H1 (cell line): ENCODE data around the gene NELL1. TPM values are rescaled to one million over a fixed set of nuclear protein-coding genes. Genes with fewer than 3 reads are reported as not detected.
A peak's percentile ranks its signal among the peaks of the same experiment; 100 is the strongest.

Experiments used
- CTCF ChIA-PET: fragments of 300-600 bp; sonication (Branson Sonifier 250); formaldehyde crosslinking; loops from one replicate; lab custom pipeline; 2021; ENCODE audit not compliant: partially characterized antibody; lab: Charles Lee
- POLR2A ChIA-PET: fragments of 300-600 bp; sonication (Branson Sonifier 250); formaldehyde crosslinking; loops from one replicate; lab custom pipeline; 2021; ENCODE audit warnings: inconsistent platforms; ENCODE audit not compliant: partially characterized antibody; lab: Charles Lee
- DNase-seq, 2 experiments: peaks; one replicate each; pipeline versions ENCODE4 v3.0.0 to v3.0.0-alpha.2; 2010 to 2022; ENCODE audit warnings: low spot score in 2 of 2, low read depth in 1 of 2, mixed read lengths in 1 of 2
- FAIRE-seq: peaks from 2 replicates; lab custom pipeline; 2011; peaks lifted over from hg19 to GRCh38; lab: Jason Lieb, UNC
- H2AFZ ChIP-seq: 2 replicates; pipeline ENCODE4 v1.8.1; 2012; ENCODE audit warnings: low read length, inconsistent platforms
- H2AK5ac ChIP-seq: 2 replicates; pipeline ENCODE4 v1.6.1; 2013; ENCODE audit warnings: low read depth, low read length
- H2BK120ac ChIP-seq: replicated peaks from 2 replicates; pipeline ENCODE3; 2013; ENCODE audit warnings: low read depth, low read length, inconsistent platforms
- H2BK12ac ChIP-seq: 2 replicates; pipeline ENCODE4 v1.6.1; 2013; ENCODE audit warnings: low read depth, low read length
- H2BK15ac ChIP-seq: 2 replicates; pipeline ENCODE4 v1.6.1; 2013; ENCODE audit warnings: low read length
- H2BK20ac ChIP-seq: 2 replicates; pipeline ENCODE4 v1.6.1; 2013; ENCODE audit warnings: low read length
- H2BK5ac ChIP-seq: 2 replicates; pipeline ENCODE4 v1.6.1; 2013; ENCODE audit warnings: low read depth, low read length
- H3K14ac ChIP-seq: 2 replicates; pipeline ENCODE4 v1.6.1; 2013; ENCODE audit warnings: inconsistent platforms; ENCODE audit not compliant: insufficient read length
- H3K18ac ChIP-seq: 2 replicates; pipeline ENCODE4 v1.6.1; 2013; ENCODE audit warnings: low read length; ENCODE audit errors: extremely low read depth
- H3K23ac ChIP-seq: 2 replicates; pipeline ENCODE4 v1.6.1; 2013; ENCODE audit warnings: inconsistent platforms; ENCODE audit not compliant: insufficient read length
- H3K23me2 ChIP-seq: 2 replicates; pipeline ENCODE4 v1.6.1; 2013; ENCODE audit warnings: low read depth, low read length
- H3K27ac ChIP-seq: 2 replicates; pipeline ENCODE4 v1.6.1; 2011; ENCODE audit warnings: low read depth, low read length, inconsistent platforms
- H3K27me3 ChIP-seq, 4 experiments: replicated peaks in 1 of 4; 1 replicate in 1 of 4; 2 replicates in 3 of 4; pipeline versions ENCODE4 v1.6.1 to v1.8.1; 2011 to 2013; ENCODE audit warnings: low read length in 3 of 4, mild to moderate bottlenecking in 3 of 4, inconsistent platforms in 2 of 4, mixed read lengths in 2 of 4, moderate library complexity in 1 of 4; ENCODE audit not compliant: control insufficient read depth in 3 of 4, insufficient read depth in 3 of 4; ENCODE audit errors: extremely low read depth in 1 of 4
- H3K36me3 ChIP-seq, 4 experiments: 2 replicates each; pipeline versions ENCODE4 v1.6.1 to v1.8.1; 2011 to 2013; ENCODE audit warnings: mild to moderate bottlenecking in 4 of 4, low read length in 3 of 4, moderate library complexity in 2 of 4, control low read depth in 1 of 4, inconsistent platforms in 1 of 4; ENCODE audit not compliant: insufficient read depth in 4 of 4, control insufficient read depth in 2 of 4
- H3K4ac ChIP-seq: replicated peaks from 2 replicates; pipeline ENCODE3; 2013; ENCODE audit warnings: low read length, low read depth, mixed read lengths, inconsistent platforms; ENCODE audit not compliant: insufficient read length
- H3K4me1 ChIP-seq, 4 experiments: replicated peaks in 1 of 4; 1 replicate in 1 of 4; 2 replicates in 3 of 4; pipeline versions ENCODE4 v1.6.1 to v1.8.1; 2011 to 2013; ENCODE audit warnings: low read length in 3 of 4, inconsistent platforms in 2 of 4, mixed read lengths in 1 of 4; ENCODE audit not compliant: insufficient read depth in 4 of 4, control insufficient read depth in 3 of 4
- H3K4me2 ChIP-seq, 2 experiments: 2 replicates each; pipeline versions ENCODE4 v1.6.1 to v1.8.1; 2011 to 2013; ENCODE audit warnings: low read depth in 2 of 2, low read length in 2 of 2, control low read depth in 1 of 2, inconsistent platforms in 1 of 2, mild to moderate bottlenecking in 1 of 2; ENCODE audit not compliant: insufficient read depth in 1 of 2
- H3K4me3 ChIP-seq, 4 experiments: fragments of 200-600, 300-600 bp in 1 of 4; sonication (generic), shearing (Covaris generic), sonication (Bioruptor Twin) in 1 of 4; 2 replicates each; pipeline versions ENCODE4 v1.5.1 to v1.8.1; 2011 to 2016; ENCODE audit warnings: low read length in 4 of 4, low read depth in 3 of 4, control low read depth in 2 of 4, inconsistent platforms in 2 of 4, mild to moderate bottlenecking in 2 of 4, mixed read lengths in 1 of 4, moderate library complexity in 1 of 4; ENCODE audit not compliant: insufficient read depth in 2 of 4; ENCODE audit errors: extremely low read depth in 1 of 4
- H3K56ac ChIP-seq: replicated peaks from 2 replicates; pipeline ENCODE3; 2013; ENCODE audit warnings: low read depth, mild to moderate bottlenecking, mixed read lengths, low read length, inconsistent platforms; ENCODE audit not compliant: insufficient read length
- H3K79me1 ChIP-seq: 2 replicates; pipeline ENCODE4 v1.6.1; 2013; ENCODE audit warnings: low read depth, low read length, control low read depth
- H3K79me2 ChIP-seq, 2 experiments: 2 replicates each; pipeline versions ENCODE4 v1.6.1 to v1.8.1; 2012 to 2013; ENCODE audit warnings: low read length in 2 of 2, mild to moderate bottlenecking in 2 of 2, inconsistent platforms in 1 of 2; ENCODE audit not compliant: insufficient read depth in 2 of 2, control insufficient read depth in 1 of 2
- H3K9ac ChIP-seq, 4 experiments: replicated peaks in 1 of 4; 1 replicate in 1 of 4; 2 replicates in 3 of 4; pipeline versions ENCODE4 v1.6.1 to v1.8.1; 2011 to 2013; ENCODE audit warnings: low read depth in 3 of 4, low read length in 3 of 4, control low read depth in 2 of 4, mild to moderate bottlenecking in 2 of 4, moderate library complexity in 2 of 4, inconsistent platforms in 1 of 4; ENCODE audit errors: extremely low read depth in 1 of 4
- H3K9me3 ChIP-seq, 2 experiments: 2 replicates each; pipeline versions ENCODE4 v1.6.1 to v1.8.1; 2012 to 2013; ENCODE audit warnings: mild to moderate bottlenecking in 2 of 2, moderate library complexity in 2 of 2, control low read depth in 1 of 2, inconsistent platforms in 1 of 2, low read depth in 1 of 2, low read length in 1 of 2, mixed read lengths in 1 of 2; ENCODE audit not compliant: insufficient read depth in 2 of 2
- H4K20me1 ChIP-seq, 2 experiments: replicated peaks in 1 of 2; 2 replicates each; pipeline versions ENCODE3 to v1.8.1; 2011 to 2013; ENCODE audit warnings: inconsistent platforms in 2 of 2, low read length in 2 of 2, mild to moderate bottlenecking in 1 of 2; ENCODE audit not compliant: insufficient read depth in 2 of 2, control insufficient read depth in 1 of 2
- H4K5ac ChIP-seq: 2 replicates; pipeline ENCODE4 v1.6.1; 2013; ENCODE audit warnings: low read length, low read depth, mixed read lengths, inconsistent platforms; ENCODE audit not compliant: insufficient read length
- H4K8ac ChIP-seq: 2 replicates; pipeline ENCODE4 v1.8.0; 2013; ENCODE audit warnings: mild to moderate bottlenecking, moderate library complexity, low read length, inconsistent platforms; ENCODE audit not compliant: insufficient read depth; ENCODE audit errors: extremely low read depth
- H4K91ac ChIP-seq: replicated peaks from 2 replicates; pipeline ENCODE3; 2013; ENCODE audit warnings: low read length, mixed read lengths, inconsistent platforms; ENCODE audit not compliant: insufficient read length
- CEBPB ChIP-seq: IDR thresholded peaks from 2 replicates; pipeline ENCODE4 v1.6.1; 2012; ENCODE audit warnings: low read depth, low read length
- CHD2 ChIP-seq: IDR thresholded peaks from 2 replicates; pipeline ENCODE4 v1.6.1; 2012; ENCODE audit warnings: low read length, improper control_type of control experiment
- FOSL1 ChIP-seq: IDR thresholded peaks from 2 replicates; pipeline ENCODE4 v1.6.1; 2011; ENCODE audit warnings: mild to moderate bottlenecking, low read depth, low read length, moderate library complexity; ENCODE audit not compliant: insufficient read depth
- HDAC6 ChIP-seq: IDR thresholded peaks from one replicate; pipeline ENCODE4 v1.7.1; 2012; ENCODE audit warnings: low read depth, mild to moderate bottlenecking, inconsistent platforms, low read length, moderate library complexity
- POLR2A ChIP-seq, 2 experiments: IDR thresholded peaks; 1 replicate in 1 of 2; 2 replicates in 1 of 2; pipeline ENCODE4 v1.6.1; 2011; ENCODE audit warnings: low read depth in 2 of 2, low read length in 2 of 2, mild to moderate bottlenecking in 2 of 2; ENCODE audit errors: control extremely low read depth in 1 of 2
- RBBP5 ChIP-seq: IDR thresholded peaks from 2 replicates; pipeline ENCODE4 v1.7.1; 2012; ENCODE audit warnings: low read depth, mild to moderate bottlenecking, inconsistent platforms, low read length, moderate library complexity, borderline replicate concordance
- SIN3A ChIP-seq, 2 experiments: IDR thresholded peaks in 1 of 2; conservative IDR thresholded peaks in 1 of 2; 2 replicates each; pipeline ENCODE4 v1.6.1; 2011 to 2012; ENCODE audit warnings: low read length in 2 of 2, improper control_type of control experiment in 1 of 2, low read depth in 1 of 2, mild to moderate bottlenecking in 1 of 2
- WGBS, 2 experiments: shearing (Covaris generic) in 1 of 2; methylation state at CpG; one replicate each; pipeline versions ENCODE4 v1.1.6 to v1.1.7; 2013 to 2015; ENCODE audit warnings: low lambda C conversion rate in 2 of 2, mixed read lengths in 2 of 2, inconsistent platforms in 1 of 2, low coverage in 1 of 2, missing lambda C conversion rate in 1 of 2; ENCODE audit not compliant: insufficient replicate concordance in 2 of 2, insufficient coverage in 1 of 2, insufficient read length in 1 of 2; ENCODE audit errors: extremely low coverage in 1 of 2, missing lambda C conversion rate in 1 of 2; 5-methylcytosine and 5-hydroxymethylcytosine counted together
- polyA plus RNA-seq, 7 experiments: library from polyadenylated mRNA; depleted of rRNA in 3 of 7; stranded (reverse) in 5 of 7; unstranded in 2 of 7; fragments of >200 nt in 5 of 7; fragments of 200-250 nt in 2 of 7; gene quantifications; 1 replicate in 5 of 7; 2 replicates in 1 of 7; 4 replicates in 1 of 7; pipeline versions ENCODE4 v1.2.1 to v1.2.3, GENCODE V29; 2011 to 2013; ENCODE audit warnings: missing spikeins in 2 of 7, mixed read lengths in 2 of 7
- total RNA-seq: library from RNA; stranded (reverse); fragmentation: NEBNext Ultra II Directional; extraction: Animal tissue kit (Norgen Biotek cat#: 25700); gene quantifications from 2 replicates; pipeline ENCODE4 v1.2.1, GENCODE V29; 2021

NELL1 gene
- total and polyA plus RNA-seq, 2 of the 8 experiments (the other 6 are each of a cell fraction or from before 2014, with no cell fraction given): 0.21 TPM; not detected in 1

GRCh38 chr11:21048626-21049025 lies 379.2 kb downstream of the NELL1 start:
- Histone ChIP-seq H3K9ac (peak overlapping the region in 1 of 4 experiments; percentile 22; a peak in 1 of 7 replicates), H3K23me2 (no peaks in the 10 kb centered on the region), H3K27ac (no peak overlapping the region), H3K27me3 (no peaks in the 10 kb centered on the region), H3K4me3 (no peak overlapping the region), H2BK5ac (no peak overlapping the region), H3K4ac (no peak overlapping the region), H3K23ac (no peak overlapping the region), H3K79me2 (no peaks in the 10 kb centered on the region), H3K9me3 (no peaks in the 10 kb centered on the region), H3K4me1 (0 out of 7 replicates have a peak, but pooled peaks cover 0 to 4% (median 2%) of the 10 kb centered on the region in 4 experiments), H3K4me2 (no peak overlapping the region), H3K14ac (no peak overlapping the region), H3K56ac (no peak overlapping the region), H4K8ac (no peak overlapping the region), H2BK120ac (no peak overlapping the region), H2BK15ac (no peak overlapping the region), H2AFZ (peak overlapping the region; percentile 82; the same call in 1 of the 2 replicates), H2BK20ac (no peak overlapping the region), H4K5ac (no peak overlapping the region), H3K36me3 (no peaks in the 10 kb centered on the region), H4K91ac (no peak overlapping the region), H2AK5ac (no peak overlapping the region), H2BK12ac (no peak overlapping the region), H4K20me1 (no peaks in the 10 kb centered on the region), H3K18ac (no peak overlapping the region), H3K79me1 (no peaks in the 10 kb centered on the region)
- FAIRE-seq (no peak), DNase-seq (no peak)
- POLR2A ChIA-PET: no interaction called here
- WGBS, 2 experiments: 86% methylated on average over 5 of the region's 5 CpGs; no CpG with 5 or more reads in 1 of the 2 experiments
- CTCF ChIA-PET: interaction anchor here (0.6 kb wide), 1 partner anchor 305 kb away, joined by 6 read pairs; no protein-coding TSS in a partner anchor
- no peak for TF ChIP-seq FOSL1
- TF ChIP-seq CHD2: no peak
- no peak for TF ChIP-seq POLR2A (IDR thresholded peaks at IDR 0.05; ENCODE audit: control extremely low read depth in 1 of 2, low read depth in 2 of 2, low read length in 2 of 2)
- no peak for TF ChIP-seq SIN3A (conservative IDR thresholded peaks at IDR 0.05 in 1 of 2, IDR thresholded peaks at IDR 0.05 in 1 of 2; ENCODE audit: low read depth in 1 of 2, low read length in 2 of 2)
- TF ChIP-seq CEBPB: no peak
- TF ChIP-seq HDAC6: no peak
- TF ChIP-seq RBBP5: no peak
